Mucosa of descending colon (tissue), 3 donors: Measurements from ENCODE around the gene SOX13. TPM values are rescaled to one million over a fixed set of nuclear protein-coding genes. Genes with fewer than 3 reads are reported as not detected.

ENCODE experiments used
- ATAC-seq: fragments of 200-7000 bp; cut with Tn5 transposase; one replicate; pipeline ENCODE4 v1.9.1; 2020; ENCODE audit warnings: mild to moderate bottlenecking, moderate library complexity
- DNase-seq, 3 donors: peaks; one replicate each; pipeline ENCODE4 v3.0.0-alpha.2; 2020
- H3K36me3 ChIP-seq: fragments of 200-600 bp; one replicate; pipeline ENCODE4 v1.8.0; 2021; ENCODE audit warnings: low read depth, mild to moderate bottlenecking
- H3K4me1 ChIP-seq: fragments of 200-600 bp; one replicate; pipeline ENCODE4 v1.8.0; 2021; ENCODE audit warnings: low read depth, mild to moderate bottlenecking
- H3K4me3 ChIP-seq: fragments of 200-600 bp; one replicate; pipeline ENCODE4 v1.8.0; 2021; ENCODE audit warnings: mild to moderate bottlenecking
- H3K9me3 ChIP-seq: fragments of 200-600 bp; one replicate; pipeline ENCODE4 v1.8.0; 2021; ENCODE audit warnings: mild to moderate bottlenecking
- intact Hi-C, 2 donors: fragments of 100-400 bp; cut with DNase I in 1 of 2; cut with micrococcal nuclease in 1 of 2; formaldehyde crosslinking; loops; one replicate each; pipeline versions ENCODE4 v1.11.0 to v1.11.1; 2022; cut with DNase I, micrococcal nuclease
- total RNA-seq, 3 donors: library from RNA; stranded (reverse); fragmentation: NEBNext Ultra II Directional in 2 of 3; extraction: Animal tissue kit (Norgen Biotek cat#: 25700) in 2 of 3; gene quantifications; one replicate each; pipeline versions ENCODE4 v1.2.1 to v1.2.4, GENCODE V29; 2021 to 2023
- TF ChIP-seq, protein P1 (sequence below): fragments of 200-600 bp; IDR thresholded peaks from one replicate; pipeline ENCODE4 v1.8.0; 2022; ENCODE audit warnings: antibody characterized with exemption, mild to moderate bottlenecking
- donor health status: DM: no; HTN: no; CAD: no; lungs with moderate emphysema.
- donor health status: DM: no; HTN: no; CAD: no.
- donor health status: DM: no; HTN: yes; CAD: no.

SOX13 gene
- total RNA-seq, 3 donors from 2014 or later = 39.8 to 69.2 (median 40.7) TPM

DNA sequence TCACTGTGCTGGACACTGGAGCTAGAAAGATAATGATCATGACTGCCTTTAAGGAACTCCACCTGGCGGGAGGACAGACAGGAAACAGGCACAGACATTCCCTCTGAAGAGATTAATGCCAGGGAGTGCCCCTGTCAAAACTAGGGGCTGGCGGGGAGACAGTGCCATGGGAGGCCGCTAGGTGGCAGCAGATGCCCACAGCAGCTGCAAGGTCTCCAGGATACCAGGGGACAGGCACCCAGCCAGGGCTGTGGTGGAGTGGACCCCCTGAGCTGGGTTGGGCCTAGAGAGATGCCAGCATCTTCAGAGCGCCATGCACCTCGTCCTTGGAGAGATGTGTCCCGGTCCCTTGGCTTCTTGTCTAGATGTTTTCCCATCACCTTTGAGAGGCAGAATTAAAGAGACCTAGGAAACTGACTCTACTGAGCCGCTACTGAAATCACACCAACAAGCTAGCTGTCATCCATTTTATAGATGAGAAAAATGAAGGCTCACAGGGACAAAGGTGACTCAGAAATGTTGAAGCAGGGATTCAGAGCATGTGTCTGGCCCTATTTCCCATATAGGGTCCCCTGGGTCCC lies 89.7 kb downstream of the SOX13 start:
- no peaks in the 10 kb centered on the region for H3K36me3 ChIP-seq
- H3K4me1 ChIP-seq = peaks cover 3% of the 10 kb centered on the region
- H3K9me3 ChIP-seq = no peaks in the 10 kb centered on the region
- ATAC-seq = peak; percentile 98
- intact Hi-C loops = loop anchor here (5.0 kb wide), 2 partner anchors 195 to 200 kb away; partner anchors contain the start of gene PLEKHA6 (in 1 of the 2)
- TF ChIP-seq, protein P1, sequence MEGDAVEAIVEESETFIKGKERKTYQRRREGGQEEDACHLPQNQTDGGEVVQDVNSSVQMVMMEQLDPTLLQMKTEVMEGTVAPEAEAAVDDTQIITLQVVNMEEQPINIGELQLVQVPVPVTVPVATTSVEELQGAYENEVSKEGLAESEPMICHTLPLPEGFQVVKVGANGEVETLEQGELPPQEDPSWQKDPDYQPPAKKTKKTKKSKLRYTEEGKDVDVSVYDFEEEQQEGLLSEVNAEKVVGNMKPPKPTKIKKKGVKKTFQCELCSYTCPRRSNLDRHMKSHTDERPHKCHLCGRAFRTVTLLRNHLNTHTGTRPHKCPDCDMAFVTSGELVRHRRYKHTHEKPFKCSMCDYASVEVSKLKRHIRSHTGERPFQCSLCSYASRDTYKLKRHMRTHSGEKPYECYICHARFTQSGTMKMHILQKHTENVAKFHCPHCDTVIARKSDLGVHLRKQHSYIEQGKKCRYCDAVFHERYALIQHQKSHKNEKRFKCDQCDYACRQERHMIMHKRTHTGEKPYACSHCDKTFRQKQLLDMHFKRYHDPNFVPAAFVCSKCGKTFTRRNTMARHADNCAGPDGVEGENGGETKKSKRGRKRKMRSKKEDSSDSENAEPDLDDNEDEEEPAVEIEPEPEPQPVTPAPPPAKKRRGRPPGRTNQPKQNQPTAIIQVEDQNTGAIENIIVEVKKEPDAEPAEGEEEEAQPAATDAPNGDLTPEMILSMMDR = peak; percentile 99
- peak; percentile 75 to 92 (median 90) for DNase-seq
- H3K4me3 ChIP-seq = no peak overlapping the region

DNA sequence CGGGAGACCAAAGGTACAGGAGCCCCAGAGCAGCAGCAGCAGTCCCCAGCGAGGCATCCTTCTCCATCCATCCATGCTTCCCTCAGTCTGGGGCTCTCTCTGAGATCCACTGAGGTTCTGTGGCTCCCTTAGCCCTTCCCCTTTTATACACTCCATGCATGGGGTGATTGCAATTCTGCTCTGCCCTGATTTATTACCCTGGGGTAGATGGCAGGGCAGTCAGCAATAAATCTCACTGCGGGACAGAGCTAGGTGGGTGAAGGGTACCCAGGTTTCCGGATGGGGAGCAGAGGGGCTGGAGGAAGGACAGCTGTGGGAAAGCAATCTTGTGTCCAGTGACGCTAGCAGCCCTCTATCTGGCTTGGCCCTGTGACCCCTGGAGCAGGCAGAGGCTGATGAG lies 93.3 kb downstream of the SOX13 start, which contains the start of gene REN:
TSS of gene REN (minus strand) at position 119 of the 400 bp plus-strand sequence. CDS start at position 75, 44 bp downstream.
- ATAC-seq = no peak
- intact Hi-C loops = no loop called here
- H3K4me1 ChIP-seq = peaks cover 3% of the 10 kb centered on the region
- H3K4me3 ChIP-seq = no peak within 1 kb of the TSS
- DNase-seq = no peak
- no peaks in the 10 kb centered on the region for H3K36me3 ChIP-seq
- TF ChIP-seq, protein P1 = no peak
- H3K9me3 ChIP-seq = peaks cover 6% of the 10 kb centered on the region

DNA sequence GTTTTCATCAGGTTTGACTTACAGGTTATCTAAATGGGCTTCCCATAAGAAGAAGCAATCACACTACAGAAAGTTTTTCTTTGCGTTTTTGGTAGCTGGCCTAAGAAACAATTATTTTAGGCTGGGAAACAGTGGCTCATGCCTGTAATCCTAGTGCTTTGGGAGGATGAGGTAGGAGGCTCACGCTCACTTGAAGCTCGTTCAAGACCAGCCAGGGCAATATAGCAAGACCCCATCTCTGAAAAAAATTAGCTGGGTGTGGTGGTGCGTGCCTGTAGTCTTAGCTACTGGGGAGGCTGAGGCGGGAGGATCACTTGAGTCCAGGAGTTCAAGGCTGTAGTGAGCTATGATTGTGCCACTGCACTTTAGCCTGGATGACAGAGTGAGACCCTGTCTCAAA lies 94.8 kb downstream of the SOX13 start:
- intact Hi-C loops = no loop called here

DNA sequence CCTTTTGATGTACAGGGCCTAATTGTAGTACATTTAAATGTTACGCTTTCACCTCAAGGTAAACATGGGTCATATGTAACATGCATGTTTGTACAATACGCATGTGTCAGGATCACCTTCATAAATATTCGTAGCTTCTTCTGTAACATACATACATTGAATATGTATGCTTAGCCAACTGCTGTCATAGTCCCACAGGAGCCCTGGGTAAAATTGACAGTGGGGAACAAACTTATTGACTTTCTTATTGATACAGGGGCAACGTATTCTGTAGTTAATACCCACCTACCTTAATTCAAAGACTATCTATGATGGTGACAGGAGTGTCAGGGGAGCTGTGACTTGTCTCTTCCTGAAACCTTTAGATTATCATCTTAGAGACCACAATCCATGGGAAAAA lies 96.9 kb downstream of the SOX13 start:
- TF ChIP-seq, protein P1 = no peak
- intact Hi-C loops = no loop called here
- peaks cover 6% of the 10 kb centered on the region for H3K9me3 ChIP-seq
- no peak overlapping the region for H3K4me3 ChIP-seq
- ATAC-seq (no peak), DNase-seq (no peak)
- H3K4me1 ChIP-seq = no peaks in the 10 kb centered on the region
- no peaks in the 10 kb centered on the region for H3K36me3 ChIP-seq

More for the DNA sequence above, 94.8 kb downstream of the SOX13 start:
- ATAC-seq (no peak), DNase-seq (no peak)
- H3K4me3 ChIP-seq = no peak overlapping the region
- TF ChIP-seq, protein P1 = no peak
- peaks cover 6% of the 10 kb centered on the region for H3K9me3 ChIP-seq
- H3K36me3 ChIP-seq = no peaks in the 10 kb centered on the region
- no peaks in the 10 kb centered on the region for H3K4me1 ChIP-seq

DNA sequence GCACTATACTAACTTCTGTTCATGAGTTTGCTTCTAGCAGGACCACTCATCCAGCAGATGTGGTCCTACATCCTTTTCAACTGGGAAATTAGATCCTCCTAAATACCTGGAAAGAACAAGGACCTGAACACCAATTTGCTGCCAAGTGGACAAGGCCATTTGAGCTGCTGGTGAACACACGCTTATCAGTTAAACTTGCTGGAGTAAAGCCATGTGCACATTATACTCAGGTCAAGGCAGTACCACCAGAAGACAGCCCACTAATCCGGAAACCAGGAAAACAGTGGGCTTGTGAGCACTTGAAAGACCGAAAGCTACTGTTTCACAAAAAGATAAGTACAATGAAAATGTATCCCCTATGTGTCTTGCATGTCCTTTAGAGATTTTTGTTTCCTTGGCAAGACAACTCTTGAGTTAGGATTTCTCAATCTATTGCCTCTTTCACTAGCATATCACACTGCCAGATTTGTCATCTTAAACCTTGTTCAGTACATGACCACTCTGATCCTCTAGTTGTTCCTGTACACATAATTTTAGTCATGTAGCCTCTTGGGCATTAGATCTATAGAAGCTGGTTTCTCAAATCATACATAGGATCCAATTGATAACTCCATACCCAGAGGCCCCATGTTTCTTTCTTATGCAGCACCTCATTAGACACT lies 97.7 kb downstream of the SOX13 start:
- H3K9me3 ChIP-seq = peaks cover 6% of the 10 kb centered on the region
- H3K4me1 ChIP-seq = no peaks in the 10 kb centered on the region
- ATAC-seq = no peak
- no peak overlapping the region for H3K4me3 ChIP-seq
- TF ChIP-seq, protein P1 = no peak
- intact Hi-C loops = no loop called here
- DNase-seq = no peak
- H3K36me3 ChIP-seq = no peaks in the 10 kb centered on the region
